K562 treated with DMSO at 1 percent for 24 hours (cell line): ENCODE results near the gene GNG7. TPM values are rescaled to one million over a fixed set of nuclear protein-coding genes. Genes with fewer than 3 reads are reported as not detected.

Source experiments
- total RNA-seq: library from RNA; unstranded; fragments of 300-600 nt; gene quantifications from 2 replicates; pipeline ENCODE4 v1.2.3, GENCODE V29; 2022; ENCODE audit warnings: low read depth; ENCODE audit not compliant: insufficient read depth

The GNG7 gene
- 0.96 and 1.0 TPM in 2 replicates for total RNA-seq

GRCh38 chr19:2702170-2703076 lies at the start of gene GNG7:
Gene GNG7, minus strand, starts transcription at chr19:2702694. Its CDS starts 182,006 bp downstream, at chr19:2520688.

GRCh38 chr19:2739602-2740313 lies 37.3 kb upstream of the GNG7 start, which contains the start of gene SLC39A3:
Gene SLC39A3, minus strand, starts transcription at chr19:2740017. Its CDS starts 2,760 bp downstream, at chr19:2737257.

DNA sequence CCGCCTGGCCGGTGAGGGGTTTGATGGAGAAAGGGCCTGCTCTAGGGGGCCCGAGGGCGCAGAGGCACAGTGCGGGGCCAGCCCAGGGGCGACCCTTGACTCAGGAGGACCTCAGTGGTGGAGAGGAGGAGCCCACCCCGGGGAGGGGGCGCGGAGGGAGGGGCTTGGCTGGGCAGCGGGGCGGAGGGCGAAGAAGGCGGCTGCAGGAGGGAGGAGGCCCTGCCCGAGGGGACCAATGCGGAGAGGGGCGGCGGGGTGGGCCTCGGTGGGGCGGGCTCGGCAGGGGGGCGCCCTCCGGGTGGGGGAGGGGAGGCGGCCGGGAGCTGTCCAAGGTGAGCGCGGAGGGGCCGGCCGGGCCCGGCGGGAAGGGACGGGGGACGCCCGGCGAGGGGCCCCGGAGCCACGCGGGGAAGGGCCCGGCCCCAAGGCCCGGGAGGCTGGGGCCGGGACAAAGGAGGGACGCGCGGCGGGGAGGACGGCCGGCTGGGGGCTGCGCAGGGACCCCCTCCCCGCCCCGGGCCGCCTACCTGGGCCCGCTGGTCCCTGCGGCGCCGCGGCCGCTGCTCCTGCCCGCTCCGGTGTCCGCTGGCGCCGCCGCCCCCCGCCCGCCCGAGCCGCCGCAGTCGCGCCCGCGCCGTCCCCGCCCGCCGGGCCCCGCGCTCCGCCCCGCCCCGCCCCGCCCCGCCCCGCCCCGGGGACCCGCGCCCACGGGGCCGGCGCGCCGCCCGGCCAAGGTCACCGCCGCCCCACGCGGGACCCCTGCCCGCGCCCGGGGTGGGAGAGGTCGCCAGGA lies 18.5 kb upstream of the GNG7 start, which contains the start of gene DIRAS1:
DIRAS1 (minus strand) TSS at position 596 of the 793 bp plus-strand sequence. CDS start 3,566 bp downstream, outside the sequence.

GRCh38 chr19:2475702-2476450 lies 226.6 kb downstream of the GNG7 start, which contains the start of gene GADD45B:
Gene GADD45B, plus strand, starts transcription at chr19:2476127. Its CDS starts 232 bp downstream, at chr19:2476359.

Other genes starting within 250 kb of the GNG7 start
- 76.1 and 82.0 TPM in 2 replicates for gene LMNB2, start 245.7 kb downstream of the GNG7 start, total RNA-seq
- gene GADD45B, start 226.6 kb downstream of the GNG7 start, total RNA-seq = 13.0 and 17.9 TPM in 2 replicates
- gene DIRAS1, start 18.7 kb upstream of the GNG7 start, total RNA-seq = 4.2 and 4.7 TPM in 2 replicates
- gene SLC39A3, start 37.3 kb upstream of the GNG7 start, total RNA-seq = 165 and 203 TPM in 2 replicates
- 143 and 145 TPM in 2 replicates for gene SGTA, start 80.6 kb upstream of the GNG7 start, total RNA-seq
- 196 and 238 TPM in 2 replicates for gene THOP1, start 82.8 kb upstream of the GNG7 start, total RNA-seq
- gene ZNF554, start 117.2 kb upstream of the GNG7 start, total RNA-seq = 2.2 and 2.6 TPM in 2 replicates
- 1.7 and 1.8 TPM in 2 replicates for gene ZNF555, start 138.8 kb upstream of the GNG7 start, total RNA-seq
- 0.25 TPM in 1 of 2 replicates, not detected in the other for gene ZNF556, start 164.6 kb upstream of the GNG7 start, total RNA-seq
- 2.8 and 3.7 TPM in 2 replicates for gene ZNF57, start 198.2 kb upstream of the GNG7 start, total RNA-seq
- 7.7 and 8.7 TPM in 2 replicates for gene ZNF77, start 242.3 kb upstream of the GNG7 start, total RNA-seq